ENCODE data around the gene R3HDML.

R3HDML gene

GRCh38 chr20:44400671-44400969, 63.8 kb downstream of the R3HDML start:
- DNase-seq (ENCODE audit: low read depth in 2 of 2), result no peak
